Kidney epithelial cell (primary cell): ENCODE measurements around the gene MRM2. TPM values are rescaled to one million over a fixed set of nuclear protein-coding genes. Genes with fewer than 3 reads are reported as not detected.

ENCODE experiments used
- DNase-seq: peaks from one replicate; pipeline ENCODE4 v3.0.0-alpha.2; 2010; ENCODE audit warnings: low read depth
- H3K27me3 ChIP-seq: 2 replicates; pipeline ENCODE4 v1.6.0; 2011; ENCODE audit warnings: low read length; ENCODE audit not compliant: control insufficient read depth, insufficient read depth
- H3K36me3 ChIP-seq: 2 replicates; pipeline ENCODE4 v1.5.1; 2011; ENCODE audit warnings: low read length; ENCODE audit not compliant: control insufficient read depth, insufficient read depth
- H3K4me3 ChIP-seq: 2 replicates; pipeline ENCODE4 v1.5.1; 2011; ENCODE audit warnings: low read depth, mild to moderate bottlenecking, control low read depth, low read length
- CTCF ChIP-seq: IDR thresholded peaks from 2 replicates; pipeline ENCODE4 v1.5.1; 2011; ENCODE audit warnings: mild to moderate bottlenecking, moderate library complexity, low read length, control low read depth, inconsistent platforms; ENCODE audit not compliant: insufficient read depth, poor library complexity, severe bottlenecking
- total RNA-seq: library from RNA; depleted of rRNA; stranded (reverse); fragments of >200 nt; gene quantifications from 2 replicates; pipeline ENCODE4 v1.2.3, GENCODE V29; 2015

MRM2 gene
- total RNA-seq, 1 donor from 2014 or later = 26.3 TPM

- no peak for TF ChIP-seq CTCF
- Histone ChIP-seq H3K27me3 (no peaks in the 10 kb centered on the region), H3K4me3 (no peak overlapping the region), H3K36me3 (peaks cover 7% of the 10 kb centered on the region)
- DNase-seq = no peak
These were observed 29.1 kb downstream of the MRM2 start for GRCh38 chr7:2212906-2213305.

GRCh38 chr7:2211926-2212325, 30.1 kb downstream of the MRM2 start:
- no peak overlapping the region for H3K4me3 ChIP-seq
- TF ChIP-seq CTCF = no peak

GRCh38 chr7:2211259-2211880, 30.6 kb downstream of the MRM2 start:
- Histone ChIP-seq H3K27me3 (no peaks in the 10 kb centered on the region), H3K4me3 (no peak overlapping the region), H3K36me3 (peaks cover 5% of the 10 kb centered on the region)
- no peak for DNase-seq
- no peak for TF ChIP-seq CTCF

More at GRCh38 chr7:2211926-2212325, 30.1 kb downstream of the MRM2 start:
- no peak for DNase-seq
- H3K36me3 ChIP-seq = peaks cover 5% of the 10 kb centered on the region
- no peaks in the 10 kb centered on the region for H3K27me3 ChIP-seq

GRCh38 chr7:2210551-2211258, 31.3 kb downstream of the MRM2 start:
- no peak overlapping the region for H3K4me3 ChIP-seq
- H3K36me3 ChIP-seq = peaks cover 3% of the 10 kb centered on the region
- no peak for TF ChIP-seq CTCF
- DNase-seq = no peak
- H3K27me3 ChIP-seq = no peaks in the 10 kb centered on the region

- H3K36me3 ChIP-seq = peaks cover 3% of the 10 kb centered on the region
- H3K27me3 ChIP-seq = no peaks in the 10 kb centered on the region
- DNase-seq = no peak
- H3K4me3 ChIP-seq = no peak overlapping the region
- TF ChIP-seq CTCF = no peak
These were observed 32.1 kb downstream of the MRM2 start for GRCh38 chr7:2209961-2210323.
